ENCODE results near the gene FBN3.

GRCh38 chr19:8150178-8150865 is 930 bp upstream of the FBN3 start:
- TF ChIP-seq GATA2 (IDR thresholded peaks at IDR 0.05; ENCODE audit: low read depth, low read length), result no peak
- no peak for TF ChIP-seq GATA3 (IDR thresholded peaks at IDR 0.05; ENCODE audit: low read depth, low read length)

All from SH-SY5Y (cell line).